Suprapubic skin (tissue), 4 donors: ENCODE measurements around the gene VEGFC. TPM values are rescaled to one million over a fixed set of nuclear protein-coding genes. Genes with fewer than 3 reads are reported as not detected.

Source experiments
- DNase-seq, 2 donors: peaks; one replicate each; pipeline ENCODE4 v3.0.0-alpha.2; 2019; ENCODE audit warnings: low spot score in 2 of 2
- H3K27ac ChIP-seq: fragments of 200-600 bp; sonication (generic); one replicate; pipeline ENCODE4 v1.5.1; 2019
- H3K27me3 ChIP-seq: fragments of 200-600 bp; sonication (generic); one replicate; pipeline ENCODE4 v1.5.1; 2019
- H3K36me3 ChIP-seq: fragments of 200-600 bp; sonication (generic); one replicate; pipeline ENCODE4 v1.5.1; 2019
- H3K4me1 ChIP-seq: fragments of 200-600 bp; sonication (generic); one replicate; pipeline ENCODE4 v1.5.1; 2019
- H3K4me3 ChIP-seq: fragments of 200-600 bp; sonication (generic); one replicate; pipeline ENCODE4 v1.5.1; 2019; ENCODE audit warnings: mild to moderate bottlenecking
- H3K9me3 ChIP-seq: fragments of 200-600 bp; sonication (generic); one replicate; pipeline ENCODE4 v1.5.1; 2019
- EP300 ChIP-seq: sonication (generic); formaldehyde crosslinking; IDR thresholded peaks from one replicate; pipeline ENCODE4 v1.6.1; 2017; ENCODE audit warnings: antibody characterized with exemption
- POLR2A ChIP-seq, 2 donors: fragments of 450-650 bp; IDR thresholded peaks; one replicate each; pipeline ENCODE4 v1.6.1; 2017; ENCODE audit warnings: antibody characterized with exemption in 2 of 2, mild to moderate bottlenecking in 2 of 2, moderate library complexity in 2 of 2
- POLR2AphosphoS5 ChIP-seq, 3 donors: sonication (generic); formaldehyde crosslinking; IDR thresholded peaks; one replicate each; pipeline ENCODE4 v1.6.1; 2017; ENCODE audit warnings: antibody characterized with exemption in 3 of 3
- WGBS: methylation state at CpG from one replicate; pipeline ENCODE4 v1.1.5; 2018; 5-methylcytosine and 5-hydroxymethylcytosine counted together
- total RNA-seq, 4 donors: library from RNA; depleted of rRNA; stranded (reverse); fragments of >200 nt; gene quantifications; one replicate each; pipeline ENCODE4 v1.1.0, GENCODE V29; 2016
- TF ChIP-seq, protein P1 (sequence below), 2 donors: fragments of 200-600 bp in 1 of 2; fragments of 450-650 bp in 1 of 2; sonication (generic) in 1 of 2; IDR thresholded peaks; one replicate each; pipeline ENCODE4 v1.5.1; 2016 to 2019; ENCODE audit warnings: antibody characterized with exemption in 2 of 2, mild to moderate bottlenecking in 1 of 2, moderate library complexity in 1 of 2

VEGFC gene
- total RNA-seq, 4 donors from 2014 or later: 2.3 to 8.1 (median 4.1) TPM

DNA sequence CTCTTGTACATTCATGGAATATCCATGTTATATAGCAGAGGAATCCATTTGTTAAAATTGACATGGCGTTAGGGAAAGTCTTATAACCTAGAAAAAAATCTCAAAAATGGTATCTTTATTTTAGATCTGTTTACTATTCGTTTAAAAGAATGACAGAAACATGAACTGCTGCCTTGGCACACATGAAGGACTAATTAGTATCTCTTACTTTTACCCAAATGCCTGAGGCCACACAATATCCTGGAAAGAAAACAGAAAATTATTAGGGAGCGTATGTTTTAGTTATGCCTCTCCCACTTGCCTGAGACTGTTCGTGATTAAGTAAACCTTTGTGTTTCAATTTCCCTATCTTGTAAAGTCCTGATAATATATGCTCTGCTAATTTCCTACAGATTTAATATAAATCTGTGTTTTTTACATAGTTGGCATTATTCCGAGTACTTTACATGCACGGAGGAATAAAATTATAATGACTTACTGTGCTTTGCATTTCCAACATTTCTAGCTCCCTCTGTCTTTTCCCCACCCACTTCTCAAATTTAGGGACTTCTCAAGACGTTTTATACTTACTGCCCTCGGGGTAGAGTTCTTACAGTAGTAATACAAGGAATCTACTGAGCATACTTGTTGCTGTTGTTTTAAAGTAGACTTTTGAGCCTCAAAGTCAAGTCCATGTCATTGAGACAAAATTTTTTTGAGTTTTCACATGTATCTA, 147.3 kb downstream of the VEGFC start:
- Histone ChIP-seq H3K4me3 (no peak overlapping the region), H3K27me3 (no peaks in the 10 kb centered on the region), H3K36me3 (no peaks in the 10 kb centered on the region), H3K4me1 (no peaks in the 10 kb centered on the region), H3K27ac (no peak overlapping the region), H3K9me3 (no peaks in the 10 kb centered on the region)
- TF ChIP-seq POLR2AphosphoS5 (IDR thresholded peaks at IDR 0.05): no peak
- TF ChIP-seq EP300: no peak
- TF ChIP-seq, protein P1, sequence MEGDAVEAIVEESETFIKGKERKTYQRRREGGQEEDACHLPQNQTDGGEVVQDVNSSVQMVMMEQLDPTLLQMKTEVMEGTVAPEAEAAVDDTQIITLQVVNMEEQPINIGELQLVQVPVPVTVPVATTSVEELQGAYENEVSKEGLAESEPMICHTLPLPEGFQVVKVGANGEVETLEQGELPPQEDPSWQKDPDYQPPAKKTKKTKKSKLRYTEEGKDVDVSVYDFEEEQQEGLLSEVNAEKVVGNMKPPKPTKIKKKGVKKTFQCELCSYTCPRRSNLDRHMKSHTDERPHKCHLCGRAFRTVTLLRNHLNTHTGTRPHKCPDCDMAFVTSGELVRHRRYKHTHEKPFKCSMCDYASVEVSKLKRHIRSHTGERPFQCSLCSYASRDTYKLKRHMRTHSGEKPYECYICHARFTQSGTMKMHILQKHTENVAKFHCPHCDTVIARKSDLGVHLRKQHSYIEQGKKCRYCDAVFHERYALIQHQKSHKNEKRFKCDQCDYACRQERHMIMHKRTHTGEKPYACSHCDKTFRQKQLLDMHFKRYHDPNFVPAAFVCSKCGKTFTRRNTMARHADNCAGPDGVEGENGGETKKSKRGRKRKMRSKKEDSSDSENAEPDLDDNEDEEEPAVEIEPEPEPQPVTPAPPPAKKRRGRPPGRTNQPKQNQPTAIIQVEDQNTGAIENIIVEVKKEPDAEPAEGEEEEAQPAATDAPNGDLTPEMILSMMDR (IDR thresholded peaks at IDR 0.05): no peak
- no peak for TF ChIP-seq POLR2A (IDR thresholded peaks at IDR 0.05)
- no peak for DNase-seq
- 34% methylated on average over 8 of the region's 8 CpGs for WGBS

DNA sequence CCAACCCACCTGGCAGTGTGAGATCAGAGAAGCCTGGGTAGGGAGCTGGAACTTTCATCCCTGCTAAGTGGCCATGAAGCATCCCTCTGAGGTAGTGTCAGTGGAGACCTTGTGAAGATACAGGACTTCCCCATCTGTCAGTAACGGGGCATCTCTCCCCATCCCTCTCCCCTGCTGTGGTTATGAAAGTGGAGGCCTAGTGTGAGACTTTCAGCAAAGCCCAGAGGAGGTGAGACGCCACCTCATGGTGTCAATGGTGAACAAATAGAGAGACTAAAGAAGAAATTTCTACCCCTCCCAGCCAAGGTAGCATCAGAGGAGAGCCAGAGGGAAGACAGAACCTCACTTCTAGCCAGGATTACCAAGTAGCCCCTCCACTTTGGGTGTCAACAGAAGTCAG, 150.2 kb downstream of the VEGFC start:
- Histone ChIP-seq H3K27ac (no peak overlapping the region), H3K27me3 (no peaks in the 10 kb centered on the region), H3K4me1 (no peaks in the 10 kb centered on the region), H3K9me3 (no peaks in the 10 kb centered on the region), H3K4me3 (no peak overlapping the region), H3K36me3 (no peaks in the 10 kb centered on the region)
- no peak for DNase-seq
- TF ChIP-seq, protein P1 (IDR thresholded peaks at IDR 0.05): no peak
- TF ChIP-seq POLR2A (IDR thresholded peaks at IDR 0.05) (no peak), POLR2AphosphoS5 (IDR thresholded peaks at IDR 0.05) (no peak), EP300 (no peak)
- 81% methylated on average over 2 of the region's 2 CpGs for WGBS

DNA sequence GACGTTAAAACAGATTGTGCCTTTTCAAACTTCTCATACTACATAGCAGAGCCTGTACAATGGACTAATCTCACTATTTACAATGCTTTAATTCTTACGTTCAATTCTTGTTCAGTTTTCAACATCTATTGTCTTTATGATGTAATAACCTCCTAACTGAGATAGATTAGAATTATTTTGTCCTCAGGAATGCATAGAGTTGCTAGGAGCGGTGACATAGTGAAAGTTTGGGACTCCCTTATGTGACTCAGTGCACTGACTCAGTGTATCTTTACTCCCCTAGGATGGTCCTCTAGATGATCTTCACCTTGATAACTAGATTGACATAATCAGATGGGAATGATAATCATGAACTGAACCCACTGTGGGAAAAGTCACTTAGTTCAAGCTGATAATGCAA, 151.5 kb downstream of the VEGFC start:
- H3K27ac ChIP-seq: no peak overlapping the region
- H3K9me3 ChIP-seq: no peaks in the 10 kb centered on the region
- H3K27me3 ChIP-seq: no peaks in the 10 kb centered on the region
- TF ChIP-seq POLR2A (IDR thresholded peaks at IDR 0.05) (no peak), POLR2AphosphoS5 (IDR thresholded peaks at IDR 0.05) (no peak), EP300 (no peak)
- TF ChIP-seq, protein P1 (IDR thresholded peaks at IDR 0.05): no peak
- no peak for DNase-seq
- no peak overlapping the region for H3K4me3 ChIP-seq
- no peaks in the 10 kb centered on the region for H3K36me3 ChIP-seq
- no peaks in the 10 kb centered on the region for H3K4me1 ChIP-seq
- 89% methylated on average over 3 of the region's 3 CpGs for WGBS

DNA sequence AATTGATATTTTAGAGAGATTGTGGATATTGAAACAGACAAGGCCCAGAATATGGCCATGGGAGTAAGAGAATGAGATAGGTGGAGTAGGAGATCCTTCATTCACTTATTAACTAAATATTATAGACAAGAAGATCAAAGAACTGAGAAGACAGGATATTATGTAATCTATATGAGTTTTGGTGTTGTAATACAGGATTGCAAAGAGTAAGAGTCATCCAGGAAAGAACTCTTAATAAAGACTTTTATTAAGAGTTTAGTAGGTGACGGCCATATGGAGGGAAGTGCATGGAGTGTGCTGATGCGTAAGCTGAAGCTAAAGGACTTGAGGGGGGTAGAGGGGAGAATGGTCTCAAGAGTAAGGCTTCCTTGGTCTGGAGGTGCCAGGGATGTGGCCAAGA, 153.7 kb downstream of the VEGFC start:
- TF ChIP-seq EP300 (no peak), POLR2AphosphoS5 (IDR thresholded peaks at IDR 0.05) (no peak), POLR2A (IDR thresholded peaks at IDR 0.05) (no peak)
- TF ChIP-seq, protein P1 (IDR thresholded peaks at IDR 0.05): no peak
- no peaks in the 10 kb centered on the region for H3K4me1 ChIP-seq
- no peak overlapping the region for H3K4me3 ChIP-seq
- WGBS: 93% methylated on average over 2 of the region's 2 CpGs
- H3K36me3 ChIP-seq: no peaks in the 10 kb centered on the region
- DNase-seq: no peak
- H3K27me3 ChIP-seq: no peaks in the 10 kb centered on the region
- H3K27ac ChIP-seq: no peak overlapping the region
- H3K9me3 ChIP-seq: no peaks in the 10 kb centered on the region

DNA sequence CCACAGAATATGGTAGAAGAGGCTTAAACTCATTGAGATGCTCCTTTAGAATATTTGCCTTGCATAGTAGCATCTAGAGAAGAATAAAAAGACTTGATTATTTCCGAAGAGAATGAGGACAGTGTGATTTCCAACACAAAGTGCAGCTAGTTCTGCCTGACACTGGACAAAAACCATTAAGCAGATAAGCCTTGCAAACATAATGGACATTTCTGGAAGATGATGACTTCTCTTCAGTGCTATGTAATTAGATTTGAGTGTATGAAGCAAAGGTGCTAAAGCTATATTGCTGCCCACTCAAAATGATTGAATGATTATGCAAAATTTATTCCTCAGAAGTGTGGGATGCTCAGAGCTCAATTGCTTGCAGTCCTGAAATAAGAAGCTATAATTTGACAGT, 156.4 kb downstream of the VEGFC start:
- Histone ChIP-seq H3K4me1 (no peaks in the 10 kb centered on the region), H3K4me3 (no peak overlapping the region), H3K27ac (no peak overlapping the region), H3K36me3 (no peaks in the 10 kb centered on the region), H3K27me3 (no peaks in the 10 kb centered on the region), H3K9me3 (no peaks in the 10 kb centered on the region)
- no peak for DNase-seq
- TF ChIP-seq POLR2AphosphoS5 (IDR thresholded peaks at IDR 0.05) (no peak), POLR2A (IDR thresholded peaks at IDR 0.05) (no peak)
- WGBS: 82% methylated on average over 1 of the region's 1 CpG
